SK-N-SH (cell line): ENCODE results near the gene BUB1.
"Not testable (repeated sequence)": the region's sequence is repeated elsewhere in the genome, so short reads cannot be mapped to it uniquely, and the experiment has no call there.

Source experiments
- EP300 ChIP-seq, 2 experiments: IDR thresholded peaks; 2 replicates each; pipeline versions ENCODE4 v1.4.0 to v1.6.1; 2012; ENCODE audit warnings: borderline replicate concordance in 1 of 2, low read depth in 1 of 2, low read length in 1 of 2
- MXI1 ChIP-seq: IDR thresholded peaks from 2 replicates; pipeline ENCODE4 v1.6.1; 2012; ENCODE audit warnings: mild to moderate bottlenecking, low read depth, low read length, improper control_type of control experiment
- RAD21 ChIP-seq: IDR thresholded peaks from 2 replicates; pipeline ENCODE4 v1.6.1; 2012; ENCODE audit warnings: mild to moderate bottlenecking, low read length
- SIN3A ChIP-seq: IDR thresholded peaks from 2 replicates; pipeline ENCODE4 v1.6.1; 2012; ENCODE audit warnings: low read depth, mild to moderate bottlenecking, low read length, moderate library complexity, borderline replicate concordance
- TF ChIP-seq, protein P1 (sequence below): fragments of 200-600 bp; sonication (generic); IDR thresholded peaks from 2 replicates; pipeline ENCODE4 v1.6.1; 2017; ENCODE audit warnings: antibody characterized with exemption, mild to moderate bottlenecking, moderate library complexity
- TF ChIP-seq, protein P2 (sequence below): IDR thresholded peaks from 2 replicates; pipeline ENCODE4 v1.6.1; 2012; ENCODE audit warnings: mild to moderate bottlenecking, low read depth, low read length, moderate library complexity

DNA sequence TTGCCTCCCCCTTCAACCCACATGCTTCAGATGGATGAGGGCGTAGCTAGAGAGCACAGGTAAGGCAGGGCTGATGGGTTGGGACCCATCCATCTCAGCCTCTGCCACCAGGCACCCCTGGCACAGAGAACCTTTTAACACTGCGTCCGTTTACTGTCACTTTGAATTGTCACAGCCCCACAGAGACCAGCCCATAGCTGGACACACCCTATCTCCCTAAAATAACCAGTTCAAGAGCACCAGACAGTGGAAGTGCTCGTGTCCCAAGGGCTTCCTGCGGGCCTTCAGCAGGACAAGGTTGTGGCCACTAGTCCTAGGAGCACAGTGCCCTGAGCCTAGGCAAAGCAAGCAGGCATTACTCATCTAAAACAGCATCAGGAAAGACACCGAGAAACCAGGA is 20.4 kb upstream of the BUB1 start:
- TF ChIP-seq, protein P1, sequence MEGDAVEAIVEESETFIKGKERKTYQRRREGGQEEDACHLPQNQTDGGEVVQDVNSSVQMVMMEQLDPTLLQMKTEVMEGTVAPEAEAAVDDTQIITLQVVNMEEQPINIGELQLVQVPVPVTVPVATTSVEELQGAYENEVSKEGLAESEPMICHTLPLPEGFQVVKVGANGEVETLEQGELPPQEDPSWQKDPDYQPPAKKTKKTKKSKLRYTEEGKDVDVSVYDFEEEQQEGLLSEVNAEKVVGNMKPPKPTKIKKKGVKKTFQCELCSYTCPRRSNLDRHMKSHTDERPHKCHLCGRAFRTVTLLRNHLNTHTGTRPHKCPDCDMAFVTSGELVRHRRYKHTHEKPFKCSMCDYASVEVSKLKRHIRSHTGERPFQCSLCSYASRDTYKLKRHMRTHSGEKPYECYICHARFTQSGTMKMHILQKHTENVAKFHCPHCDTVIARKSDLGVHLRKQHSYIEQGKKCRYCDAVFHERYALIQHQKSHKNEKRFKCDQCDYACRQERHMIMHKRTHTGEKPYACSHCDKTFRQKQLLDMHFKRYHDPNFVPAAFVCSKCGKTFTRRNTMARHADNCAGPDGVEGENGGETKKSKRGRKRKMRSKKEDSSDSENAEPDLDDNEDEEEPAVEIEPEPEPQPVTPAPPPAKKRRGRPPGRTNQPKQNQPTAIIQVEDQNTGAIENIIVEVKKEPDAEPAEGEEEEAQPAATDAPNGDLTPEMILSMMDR = not testable (repeated sequence)
- TF ChIP-seq, protein P2, sequence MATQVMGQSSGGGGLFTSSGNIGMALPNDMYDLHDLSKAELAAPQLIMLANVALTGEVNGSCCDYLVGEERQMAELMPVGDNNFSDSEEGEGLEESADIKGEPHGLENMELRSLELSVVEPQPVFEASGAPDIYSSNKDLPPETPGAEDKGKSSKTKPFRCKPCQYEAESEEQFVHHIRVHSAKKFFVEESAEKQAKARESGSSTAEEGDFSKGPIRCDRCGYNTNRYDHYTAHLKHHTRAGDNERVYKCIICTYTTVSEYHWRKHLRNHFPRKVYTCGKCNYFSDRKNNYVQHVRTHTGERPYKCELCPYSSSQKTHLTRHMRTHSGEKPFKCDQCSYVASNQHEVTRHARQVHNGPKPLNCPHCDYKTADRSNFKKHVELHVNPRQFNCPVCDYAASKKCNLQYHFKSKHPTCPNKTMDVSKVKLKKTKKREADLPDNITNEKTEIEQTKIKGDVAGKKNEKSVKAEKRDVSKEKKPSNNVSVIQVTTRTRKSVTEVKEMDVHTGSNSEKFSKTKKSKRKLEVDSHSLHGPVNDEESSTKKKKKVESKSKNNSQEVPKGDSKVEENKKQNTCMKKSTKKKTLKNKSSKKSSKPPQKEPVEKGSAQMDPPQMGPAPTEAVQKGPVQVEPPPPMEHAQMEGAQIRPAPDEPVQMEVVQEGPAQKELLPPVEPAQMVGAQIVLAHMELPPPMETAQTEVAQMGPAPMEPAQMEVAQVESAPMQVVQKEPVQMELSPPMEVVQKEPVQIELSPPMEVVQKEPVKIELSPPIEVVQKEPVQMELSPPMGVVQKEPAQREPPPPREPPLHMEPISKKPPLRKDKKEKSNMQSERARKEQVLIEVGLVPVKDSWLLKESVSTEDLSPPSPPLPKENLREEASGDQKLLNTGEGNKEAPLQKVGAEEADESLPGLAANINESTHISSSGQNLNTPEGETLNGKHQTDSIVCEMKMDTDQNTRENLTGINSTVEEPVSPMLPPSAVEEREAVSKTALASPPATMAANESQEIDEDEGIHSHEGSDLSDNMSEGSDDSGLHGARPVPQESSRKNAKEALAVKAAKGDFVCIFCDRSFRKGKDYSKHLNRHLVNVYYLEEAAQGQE = not testable (repeated sequence)
- not testable (repeated sequence) for TF ChIP-seq MXI1; SIN3A; RAD21; EP300 (IDR thresholded peaks at IDR 0.05; ENCODE audit: borderline replicate concordance in 1 of 2, low read depth in 1 of 2, low read length in 1 of 2)
